ENCODE measurements around the gene RAB3GAP2.
"Not testable (repeated sequence)": the region's sequence is repeated elsewhere in the genome, so short reads cannot be mapped to it uniquely, and the experiment has no call there.

The RAB3GAP2 gene

GRCh38 chr1:220243947-220244346, 28.3 kb downstream of the RAB3GAP2 start:
- TF ChIP-seq CTCF (IDR thresholded peaks at IDR 0.05; ENCODE audit: low read depth, low read length) (no peak), MAX (IDR thresholded peaks at IDR 0.05; ENCODE audit: low read depth, low read length) (no peak), MYC (IDR thresholded peaks at IDR 0.05; ENCODE audit: low read depth, low read length) (no peak), POLR2A (IDR thresholded peaks at IDR 0.05; ENCODE audit: extremely low read depth, insufficient read length) (no peak)
- DNase-seq (ENCODE audit: low read depth): peak; percentile 13

GRCh38 chr1:220241072-220241663, 31.1 kb downstream of the RAB3GAP2 start:
- DNase-seq (ENCODE audit: low read depth): no peak
- no peak overlapping the region for H3K4me3 ChIP-seq (ENCODE audit: low read depth, low read length)
- TF ChIP-seq MYC (IDR thresholded peaks at IDR 0.05; ENCODE audit: low read depth, low read length) (no peak), CTCF (IDR thresholded peaks at IDR 0.05; ENCODE audit: low read depth, low read length) (no peak), MAX (IDR thresholded peaks at IDR 0.05; ENCODE audit: low read depth, low read length) (no peak), POLR2A (IDR thresholded peaks at IDR 0.05; ENCODE audit: extremely low read depth, insufficient read length) (no peak)

More at GRCh38 chr1:220243947-220244346, 28.3 kb downstream of the RAB3GAP2 start:
- no peak overlapping the region for H3K4me3 ChIP-seq (ENCODE audit: low read depth, low read length)

- TF ChIP-seq POLR2A (IDR thresholded peaks at IDR 0.05; ENCODE audit: extremely low read depth, insufficient read length) (no peak), MYC (IDR thresholded peaks at IDR 0.05; ENCODE audit: low read depth, low read length) (no peak), CTCF (IDR thresholded peaks at IDR 0.05; ENCODE audit: low read depth, low read length) (no peak), MAX (IDR thresholded peaks at IDR 0.05; ENCODE audit: low read depth, low read length) (no peak)
- H3K4me3 ChIP-seq (ENCODE audit: low read depth, low read length): no peak overlapping the region
- no peak for DNase-seq (ENCODE audit: low read depth)
Measured at GRCh38 chr1:220239966-220240365, 32.3 kb downstream of the RAB3GAP2 start.

- no peak overlapping the region for H3K4me3 ChIP-seq (ENCODE audit: low read depth, low read length)
- DNase-seq (ENCODE audit: low read depth): no peak
- TF ChIP-seq MYC (IDR thresholded peaks at IDR 0.05; ENCODE audit: low read depth, low read length) (no peak), CTCF (IDR thresholded peaks at IDR 0.05; ENCODE audit: low read depth, low read length) (no peak), POLR2A (IDR thresholded peaks at IDR 0.05; ENCODE audit: extremely low read depth, insufficient read length) (no peak), MAX (IDR thresholded peaks at IDR 0.05; ENCODE audit: low read depth, low read length) (no peak)
Measured at GRCh38 chr1:220239213-220239612, 33.0 kb downstream of the RAB3GAP2 start.

GRCh38 chr1:220236278-220236677, 36.0 kb downstream of the RAB3GAP2 start:
- not testable (repeated sequence) for H3K4me3 ChIP-seq (ENCODE audit: low read depth, low read length); DNase-seq (ENCODE audit: low read depth)

GRCh38 chr1:220235462-220235861, 36.8 kb downstream of the RAB3GAP2 start:
- DNase-seq (ENCODE audit: low read depth): no peak
- no peak for TF ChIP-seq MAX (IDR thresholded peaks at IDR 0.05; ENCODE audit: low read depth, low read length)
- TF ChIP-seq POLR2A (IDR thresholded peaks at IDR 0.05; ENCODE audit: extremely low read depth, insufficient read length): no peak
- no peak for TF ChIP-seq MYC (IDR thresholded peaks at IDR 0.05; ENCODE audit: low read depth, low read length)
- no peak for TF ChIP-seq CTCF (IDR thresholded peaks at IDR 0.05; ENCODE audit: low read depth, low read length)

More at GRCh38 chr1:220235462-220235861, 36.8 kb downstream of the RAB3GAP2 start:
- no peak overlapping the region for H3K4me3 ChIP-seq (ENCODE audit: low read depth, low read length)

Measured in NB4 (cell line).